HG03064 (cell line): Measurements from ENCODE around the gene SRSF6.
"Not testable (repeated sequence)": the region's sequence is repeated elsewhere in the genome, so short reads cannot be mapped to it uniquely, and the experiment has no call there.

ENCODE experiments used
- ATAC-seq: cut with Tn5 transposase; IDR thresholded peaks from one replicate; pipeline ENCODE4 v1.9.1; 2021; ENCODE audit warnings: low read depth; ENCODE audit not compliant: unreplicated experiment

Gene SRSF6

DNA sequence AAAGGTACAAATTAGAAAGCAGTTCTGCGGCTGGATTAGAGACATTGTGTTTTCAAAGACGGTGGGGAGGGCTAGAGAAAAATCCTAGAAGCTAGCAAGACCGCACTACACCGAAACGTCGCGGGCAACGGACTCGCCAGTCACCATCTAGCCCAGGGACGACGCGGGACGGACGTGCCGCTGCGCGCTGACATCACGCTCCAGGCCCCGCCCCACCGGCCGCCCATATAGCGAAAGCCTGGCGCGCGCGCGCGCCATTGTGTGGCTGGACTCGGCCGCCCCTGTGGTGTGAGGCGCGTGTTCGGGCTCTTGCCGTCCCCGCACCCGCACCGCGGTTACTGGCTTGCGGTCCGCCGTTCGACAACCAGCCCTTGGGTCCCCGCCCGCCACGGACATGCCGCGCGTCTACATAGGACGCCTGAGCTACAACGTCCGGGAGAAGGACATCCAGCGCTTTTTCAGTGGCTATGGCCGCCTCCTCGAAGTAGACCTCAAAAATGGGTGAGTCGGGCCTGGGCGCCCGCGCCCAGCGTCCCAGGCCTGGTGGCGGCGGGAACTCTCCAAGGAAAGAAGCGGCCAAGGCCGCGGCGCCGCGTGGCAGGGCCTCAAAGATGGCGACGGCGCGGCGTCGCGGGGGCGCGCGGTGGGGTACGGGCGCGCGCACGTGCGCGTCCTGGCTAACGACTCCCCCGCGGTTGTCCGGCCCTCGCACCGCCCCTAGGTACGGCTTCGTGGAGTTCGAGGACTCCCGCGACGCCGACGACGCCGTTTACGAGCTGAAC lies at the start of gene SRSF6:
TSS of gene SRSF6 (plus strand) at position 257 of the 782 bp plus-strand sequence. CDS start at position 395, 138 bp downstream.
- ATAC-seq, result peak; percentile 85

GRCh38 chr20:43408848-43409576 lies 48.7 kb upstream of the SRSF6 start:
- no peak for ATAC-seq

GRCh38 chr20:43409577-43409913 lies 48.2 kb upstream of the SRSF6 start:
- ATAC-seq, result no peak

DNA sequence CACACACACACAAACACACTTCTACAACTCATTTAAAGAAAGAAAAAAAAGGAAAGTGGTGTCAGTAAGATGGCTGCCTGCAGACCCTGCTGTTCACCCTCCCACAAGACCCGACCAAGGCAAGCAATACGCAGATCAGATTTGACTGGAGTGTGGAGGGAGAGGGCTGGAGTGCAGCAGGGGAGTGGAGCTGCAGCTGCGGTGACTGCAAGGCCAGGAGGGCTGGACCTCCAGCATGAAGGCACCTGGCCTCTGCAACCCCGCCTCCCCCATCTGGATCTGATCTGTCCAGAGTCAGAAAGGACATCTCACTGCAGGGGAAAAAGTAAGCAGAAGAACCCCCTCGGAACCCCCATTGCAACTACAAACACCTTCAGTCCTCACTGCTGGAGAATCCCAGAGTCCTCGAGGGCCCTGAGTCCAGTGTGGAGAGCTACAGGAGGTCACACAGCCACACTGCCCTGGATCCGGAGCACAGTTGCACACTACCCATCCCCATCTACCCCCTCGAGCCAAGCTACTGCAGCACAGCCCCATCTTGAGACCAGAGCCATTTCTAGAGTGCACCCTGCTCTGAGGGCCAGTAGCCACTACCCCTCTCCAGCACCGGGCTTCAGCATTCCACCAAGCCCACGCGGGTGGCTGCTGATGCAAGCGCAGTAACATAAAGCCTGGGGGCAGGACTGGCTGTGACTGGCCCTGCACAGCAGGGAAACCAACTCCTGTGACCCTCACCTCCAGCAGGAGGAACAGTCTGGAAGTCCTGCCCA lies 41.9 kb upstream of the SRSF6 start:
- no peak for ATAC-seq

DNA sequence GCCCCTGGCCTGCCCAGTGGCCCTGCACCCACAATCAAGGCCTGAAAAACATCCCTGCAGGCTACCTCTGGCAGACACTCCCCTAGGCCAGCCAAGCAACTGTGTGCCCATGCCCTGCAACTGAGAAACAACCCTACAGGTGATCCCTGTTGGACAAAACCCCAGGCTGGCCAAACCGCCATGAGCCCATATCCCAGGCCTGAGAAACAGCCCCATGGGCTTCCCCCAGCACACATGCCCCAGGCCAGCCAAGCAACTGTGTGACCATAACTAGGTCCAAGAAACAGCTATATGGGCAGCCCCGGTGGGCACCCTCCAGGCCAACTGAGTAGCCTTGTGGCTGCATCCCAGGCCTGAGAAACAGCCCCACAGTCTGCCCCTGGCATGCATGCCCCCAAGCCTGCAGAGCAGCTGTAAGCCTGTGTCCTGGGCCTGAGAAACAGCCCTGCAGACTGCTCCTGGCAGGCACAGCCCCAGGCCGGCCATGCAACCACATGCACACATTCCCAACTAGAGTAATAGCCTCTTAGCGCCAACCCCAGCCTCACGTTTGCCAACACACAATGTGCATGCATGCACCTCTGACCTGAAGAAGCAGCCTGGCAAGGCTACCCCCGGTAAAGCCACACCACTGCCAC lies 41.0 kb upstream of the SRSF6 start:
- no peak for ATAC-seq

- ATAC-seq, result no peak
These were observed 37.5 kb upstream of the SRSF6 start for GRCh38 chr20:43420192-43420591.

DNA sequence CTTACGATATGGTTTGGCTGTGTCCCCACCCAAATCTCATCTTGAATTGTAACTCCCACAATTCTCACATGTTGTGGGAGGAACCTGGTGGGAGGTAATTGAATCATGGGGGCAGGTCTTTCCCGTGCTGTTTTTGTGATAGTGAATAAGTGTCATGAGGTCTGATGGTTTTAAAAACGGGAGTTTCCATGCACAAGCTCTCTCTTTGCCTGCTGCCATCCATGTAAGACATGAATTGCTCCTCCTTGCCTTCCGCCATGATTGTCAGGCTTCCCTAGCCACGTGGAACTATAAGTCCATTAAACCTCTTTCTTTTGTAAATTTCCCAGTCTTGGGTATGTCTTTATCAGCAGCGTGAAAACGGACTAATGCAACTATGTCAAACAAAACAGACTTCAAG lies 36.8 kb upstream of the SRSF6 start:
- not testable (repeated sequence) for ATAC-seq

DNA sequence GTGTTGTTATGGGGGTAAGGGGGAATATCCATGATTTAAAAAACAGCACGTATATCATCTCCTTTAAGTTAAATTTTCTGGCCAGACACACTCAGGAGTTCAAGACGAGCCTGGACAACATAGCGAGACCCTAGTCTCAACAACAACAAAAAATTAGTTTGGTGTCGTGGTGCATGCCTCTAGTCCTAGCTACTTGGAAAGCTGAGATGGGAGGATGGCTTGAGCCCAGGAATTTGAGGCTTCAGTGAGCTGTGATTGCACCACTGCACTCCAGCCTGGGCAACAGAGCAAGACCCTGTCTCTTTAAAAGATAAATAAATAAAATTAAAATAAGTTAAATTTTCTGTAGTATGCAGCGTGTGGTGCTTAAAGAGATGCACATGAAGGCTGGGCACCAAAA lies 31.5 kb upstream of the SRSF6 start:
- ATAC-seq, result no peak

- ATAC-seq, result no peak
These were observed 27.2 kb upstream of the SRSF6 start for GRCh38 chr20:43430265-43431133.

GRCh38 chr20:43431134-43431519 lies 26.6 kb upstream of the SRSF6 start:
- ATAC-seq, result no peak

GRCh38 chr20:43432498-43432897 lies 25.2 kb upstream of the SRSF6 start:
- no peak for ATAC-seq

GRCh38 chr20:43433250-43433854 lies 24.3 kb upstream of the SRSF6 start:
- ATAC-seq, result no peak

DNA sequence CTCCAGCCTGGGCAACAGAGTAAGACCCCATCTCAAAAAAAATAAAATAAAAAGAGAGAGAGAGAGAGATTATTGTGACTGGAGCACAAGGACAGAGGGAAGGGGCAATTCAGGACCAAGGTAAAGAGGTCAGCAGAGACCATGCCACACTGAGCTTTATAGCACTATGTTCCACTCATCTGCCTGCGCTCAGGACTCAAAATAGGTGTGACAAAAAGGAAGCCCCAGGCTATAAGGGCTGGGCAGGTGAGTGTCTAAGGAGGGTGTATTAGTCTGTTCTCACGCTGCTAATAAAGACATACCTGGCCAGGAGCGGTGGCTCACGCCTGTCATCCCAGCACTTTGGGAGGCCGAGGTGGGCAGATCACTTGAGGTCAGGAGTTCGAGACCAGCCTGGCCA lies 23.1 kb upstream of the SRSF6 start:
- ATAC-seq, result no peak

- no peak for ATAC-seq
These were observed 18.9 kb upstream of the SRSF6 start for GRCh38 chr20:43438578-43439316.

DNA sequence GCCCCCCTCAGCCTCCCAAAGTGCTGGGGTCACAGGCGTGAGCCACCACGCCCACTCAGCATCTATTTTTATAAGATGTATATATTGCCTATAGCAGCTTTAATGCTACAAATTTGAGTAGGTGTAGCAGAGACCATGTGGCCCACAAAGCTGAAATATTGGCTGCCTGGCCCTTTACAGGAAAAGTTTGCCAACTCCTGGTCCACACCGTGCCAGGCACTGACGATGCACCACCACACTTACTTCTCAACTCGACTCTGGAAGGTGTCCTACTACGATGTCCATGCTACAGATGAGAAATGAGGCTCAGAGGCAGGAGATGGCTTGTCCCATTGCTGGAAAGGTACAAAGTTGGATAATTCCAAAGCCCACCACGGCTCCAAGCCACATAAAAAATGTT lies 17.2 kb upstream of the SRSF6 start:
- ATAC-seq, result no peak

GRCh38 chr20:43442282-43442880 lies 15.3 kb upstream of the SRSF6 start:
- ATAC-seq, result no peak

DNA sequence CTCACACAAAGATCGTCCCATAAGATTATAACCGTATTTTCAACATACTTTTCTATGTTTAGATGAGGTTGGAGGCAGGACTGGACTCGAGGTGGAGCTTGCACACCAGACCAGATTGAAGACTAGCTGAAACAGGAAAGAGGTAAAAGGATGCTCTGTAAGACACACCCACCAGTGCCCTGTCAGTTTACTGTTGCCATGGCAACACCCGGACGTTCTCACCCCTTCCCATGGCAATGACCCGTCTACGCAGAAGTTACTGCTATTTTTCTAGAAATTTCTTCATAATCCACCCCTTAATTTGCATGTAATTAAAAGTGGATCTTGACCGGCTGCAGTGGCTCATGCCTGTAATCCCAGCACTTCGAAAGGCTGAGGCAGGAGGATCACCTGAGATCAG lies 13.6 kb upstream of the SRSF6 start:
- no peak for ATAC-seq

- no peak for ATAC-seq
These were observed 11.3 kb upstream of the SRSF6 start for GRCh38 chr20:43446361-43446879.
